ENCODE measurements around the gene MRM2. TPM values are rescaled to one million over a fixed set of nuclear protein-coding genes. Genes with fewer than 3 reads are reported as not detected.

Gene MRM2
- total and polyA plus RNA-seq, 4 donors, result 9.7 to 14.9 (median 11.8) TPM

DNA sequence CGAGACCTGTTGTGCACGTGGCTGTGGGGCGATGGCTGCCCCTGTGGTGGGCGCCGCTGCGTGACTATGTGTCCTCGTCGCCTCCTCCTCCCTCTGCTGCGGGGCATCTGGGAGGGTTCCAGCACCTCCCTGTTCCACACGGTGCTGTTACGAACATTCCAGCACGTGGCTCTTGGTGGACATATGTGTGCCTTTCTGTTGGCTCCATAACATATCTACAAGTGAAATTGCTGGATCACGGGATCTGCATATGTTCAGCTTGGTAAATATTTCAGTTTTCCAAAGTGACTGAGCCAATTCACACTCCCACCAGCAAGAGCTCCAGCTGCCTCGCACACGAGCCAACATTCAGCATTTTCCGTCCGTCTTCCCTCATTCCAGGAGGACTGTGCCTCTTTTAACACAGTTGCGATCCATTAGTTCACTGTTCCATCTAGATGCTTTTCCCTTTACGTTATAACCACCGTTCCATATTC lies 47.1 kb upstream of the MRM2 start:
- Histone ChIP-seq H3K9me3 (ENCODE audit: control insufficient read depth in 4 of 4, low read length in 3 of 4) (no peaks in the 10 kb centered on the region), H3K4me1 (ENCODE audit: control insufficient read depth in 4 of 4, insufficient read depth in 4 of 4, low read length in 3 of 4) (no peaks in the 10 kb centered on the region), H3K36me3 (ENCODE audit: control insufficient read depth in 4 of 4, insufficient read depth in 3 of 4, low read depth in 1 of 4, low read length in 3 of 4) (no peaks in the 10 kb centered on the region), H3K27me3 (ENCODE audit: control insufficient read depth in 4 of 4, insufficient read depth in 4 of 4, low read length in 3 of 4) (no peaks in the 10 kb centered on the region), H3K4me3 (ENCODE audit: low read depth in 1 of 3, low read length in 3 of 3) (no peak overlapping the region), H3K27ac (ENCODE audit: low read depth in 1 of 2, low read length in 2 of 2) (no peak overlapping the region), H3K9ac (ENCODE audit: low read depth in 1 of 2, low read length in 2 of 2) (no peak overlapping the region)
- TF ChIP-seq YY1 (IDR thresholded peaks at IDR 0.05) (no peak), FOXA2 (IDR thresholded peaks at IDR 0.05) (no peak), JUND (IDR thresholded peaks at IDR 0.05) (no peak), FOXA1 (IDR thresholded peaks at IDR 0.05) (no peak), HNF4A (conservative IDR thresholded peaks at IDR 0.05) (no peak), NR2F2 (IDR thresholded peaks at IDR 0.05) (no peak), HNF4G (IDR thresholded peaks at IDR 0.05) (no peak), CTCF (IDR thresholded peaks at IDR 0.05; ENCODE audit: low read depth, low read length, missing input control) (no peak)
- TF ChIP-seq, protein P1, sequence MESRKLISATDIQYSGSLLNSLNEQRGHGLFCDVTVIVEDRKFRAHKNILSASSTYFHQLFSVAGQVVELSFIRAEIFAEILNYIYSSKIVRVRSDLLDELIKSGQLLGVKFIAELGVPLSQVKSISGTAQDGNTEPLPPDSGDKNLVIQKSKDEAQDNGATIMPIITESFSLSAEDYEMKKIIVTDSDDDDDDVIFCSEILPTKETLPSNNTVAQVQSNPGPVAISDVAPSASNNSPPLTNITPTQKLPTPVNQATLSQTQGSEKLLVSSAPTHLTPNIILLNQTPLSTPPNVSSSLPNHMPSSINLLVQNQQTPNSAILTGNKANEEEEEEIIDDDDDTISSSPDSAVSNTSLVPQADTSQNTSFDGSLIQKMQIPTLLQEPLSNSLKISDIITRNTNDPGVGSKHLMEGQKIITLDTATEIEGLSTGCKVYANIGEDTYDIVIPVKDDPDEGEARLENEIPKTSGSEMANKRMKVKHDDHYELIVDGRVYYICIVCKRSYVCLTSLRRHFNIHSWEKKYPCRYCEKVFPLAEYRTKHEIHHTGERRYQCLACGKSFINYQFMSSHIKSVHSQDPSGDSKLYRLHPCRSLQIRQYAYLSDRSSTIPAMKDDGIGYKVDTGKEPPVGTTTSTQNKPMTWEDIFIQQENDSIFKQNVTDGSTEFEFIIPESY (IDR thresholded peaks at IDR 0.05), result no peak
- WGBS, result 94% methylated on average over 20 of the region's 20 CpGs
- DNase-seq (ENCODE audit: low spot score), result no peak

- 96% methylated on average over 8 of the region's 8 CpGs for WGBS
Observed at GRCh38 chr7:2288503-2288902, 46.5 kb upstream of the MRM2 start.

DNA sequence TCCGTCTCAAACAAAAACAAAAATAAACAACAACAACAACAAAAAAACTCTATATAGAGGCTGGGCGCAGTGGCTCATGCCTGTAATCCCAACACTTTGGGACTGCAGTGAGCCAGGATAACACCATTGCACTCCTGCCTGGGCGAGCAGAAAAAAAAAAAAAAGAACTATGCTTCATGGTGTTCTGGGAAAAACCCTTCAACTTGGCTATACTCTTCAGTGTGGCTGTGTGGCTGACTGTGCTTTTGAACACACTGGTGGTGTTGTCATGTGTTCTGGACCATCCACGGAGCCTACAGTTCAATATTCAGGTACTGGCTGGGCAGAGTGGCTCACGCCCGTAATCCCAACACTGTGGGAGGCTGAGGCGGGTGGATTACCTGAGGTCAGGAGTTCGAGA lies 45.7 kb upstream of the MRM2 start:
- Histone ChIP-seq H3K27me3 (ENCODE audit: control insufficient read depth in 4 of 4, insufficient read depth in 4 of 4, low read length in 3 of 4) (no peaks in the 10 kb centered on the region), H3K9ac (ENCODE audit: low read depth in 1 of 2, low read length in 2 of 2) (no peak overlapping the region), H3K27ac (ENCODE audit: low read depth in 1 of 2, low read length in 2 of 2) (no peak overlapping the region), H3K4me3 (ENCODE audit: low read depth in 1 of 3, low read length in 3 of 3) (no peak overlapping the region), H3K4me1 (ENCODE audit: control insufficient read depth in 4 of 4, insufficient read depth in 4 of 4, low read length in 3 of 4) (no peaks in the 10 kb centered on the region), H3K9me3 (ENCODE audit: control insufficient read depth in 4 of 4, low read length in 3 of 4) (no peaks in the 10 kb centered on the region), H3K36me3 (ENCODE audit: control insufficient read depth in 4 of 4, insufficient read depth in 3 of 4, low read depth in 1 of 4, low read length in 3 of 4) (no peaks in the 10 kb centered on the region)
- no peak for DNase-seq (ENCODE audit: low spot score)
- 94% methylated on average over 8 of the region's 8 CpGs for WGBS
- TF ChIP-seq SP1 (IDR thresholded peaks at IDR 0.05) (no peak), TAF1 (conservative IDR thresholded peaks at IDR 0.05) (no peak), FOXA1 (IDR thresholded peaks at IDR 0.05) (no peak), FOXA2 (IDR thresholded peaks at IDR 0.05) (no peak), JUND (IDR thresholded peaks at IDR 0.05) (no peak), HNF4G (IDR thresholded peaks at IDR 0.05) (no peak), NR2F2 (IDR thresholded peaks at IDR 0.05) (no peak), YY1 (IDR thresholded peaks at IDR 0.05) (no peak), EGR1 (IDR thresholded peaks at IDR 0.05; ENCODE audit: low read depth in 2 of 2) (no peak), CTCF (IDR thresholded peaks at IDR 0.05; ENCODE audit: low read depth, low read length, missing input control) (no peak), HNF4A (conservative IDR thresholded peaks at IDR 0.05) (no peak), RXRA (IDR thresholded peaks at IDR 0.05) (no peak), REST (IDR thresholded peaks at IDR 0.05) (no peak)
- TF ChIP-seq, protein P1 (IDR thresholded peaks at IDR 0.05), result no peak
- TF ChIP-seq, protein P2, sequence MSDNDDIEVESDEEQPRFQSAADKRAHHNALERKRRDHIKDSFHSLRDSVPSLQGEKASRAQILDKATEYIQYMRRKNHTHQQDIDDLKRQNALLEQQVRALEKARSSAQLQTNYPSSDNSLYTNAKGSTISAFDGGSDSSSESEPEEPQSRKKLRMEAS (IDR thresholded peaks at IDR 0.05), result no peak

More at GRCh38 chr7:2288503-2288902, 46.5 kb upstream of the MRM2 start:
- no peaks in the 10 kb centered on the region for H3K36me3 ChIP-seq (ENCODE audit: control insufficient read depth in 4 of 4, insufficient read depth in 3 of 4, low read depth in 1 of 4, low read length in 3 of 4)
- no peaks in the 10 kb centered on the region for H3K27me3 ChIP-seq (ENCODE audit: control insufficient read depth in 4 of 4, insufficient read depth in 4 of 4, low read length in 3 of 4)
- H3K27ac ChIP-seq (ENCODE audit: low read depth in 1 of 2, low read length in 2 of 2), result no peak overlapping the region
- DNase-seq (ENCODE audit: low spot score), result no peak
- TF ChIP-seq RAD21 (IDR thresholded peaks at IDR 0.05), result no peak
- no peak for TF ChIP-seq RXRA (IDR thresholded peaks at IDR 0.05)
- no peak for TF ChIP-seq FOXA1 (IDR thresholded peaks at IDR 0.05)
- TF ChIP-seq HNF4A (conservative IDR thresholded peaks at IDR 0.05), result no peak
- H3K4me3 ChIP-seq (ENCODE audit: low read depth in 1 of 3, low read length in 3 of 3), result no peak overlapping the region
- no peaks in the 10 kb centered on the region for H3K4me1 ChIP-seq (ENCODE audit: control insufficient read depth in 4 of 4, insufficient read depth in 4 of 4, low read length in 3 of 4)
- no peak overlapping the region for H3K9ac ChIP-seq (ENCODE audit: low read depth in 1 of 2, low read length in 2 of 2)
- no peaks in the 10 kb centered on the region for H3K9me3 ChIP-seq (ENCODE audit: control insufficient read depth in 4 of 4, low read length in 3 of 4)
